Ectodermal cell (in vitro differentiated cells): ENCODE measurements around the gene KIF17.
"Not testable (repeated sequence)": the region's sequence is repeated elsewhere in the genome, so short reads cannot be mapped to it uniquely, and the experiment has no call there.

Experiments
- H3K27ac ChIP-seq: 2 replicates; pipeline ENCODE4 v1.7.0; 2013; ENCODE audit warnings: mild to moderate bottlenecking, low read depth, low read length; ENCODE audit not compliant: insufficient read depth, poor library complexity, severe bottlenecking
- H3K27me3 ChIP-seq: 2 replicates; pipeline ENCODE4 v1.7.0; 2013; ENCODE audit warnings: mild to moderate bottlenecking, low read length; ENCODE audit not compliant: insufficient read depth, control insufficient read depth, poor library complexity, severe bottlenecking
- H3K36me3 ChIP-seq: one replicate; pipeline ENCODE4 v1.7.0; 2013; ENCODE audit warnings: low read length; ENCODE audit not compliant: control insufficient read depth, insufficient read depth
- H3K4me1 ChIP-seq: one replicate; pipeline ENCODE4 v1.7.0; 2013; ENCODE audit warnings: low read length; ENCODE audit not compliant: control insufficient read depth, insufficient read depth
- H3K4me3 ChIP-seq: 2 replicates; pipeline ENCODE4 v1.7.0; 2013; ENCODE audit warnings: low read depth, low read length, control low read depth; ENCODE audit not compliant: insufficient read depth
- H3K9me3 ChIP-seq: 2 replicates; pipeline ENCODE4 v1.7.0; 2013; ENCODE audit warnings: mild to moderate bottlenecking, low read length, moderate library complexity; ENCODE audit not compliant: control insufficient read depth
- WGBS, 2 experiments: methylation state at CpG; one replicate each; pipeline ENCODE4 v1.1.7; 2013; ENCODE audit warnings: missing lambda C conversion rate in 2 of 2; 5-methylcytosine and 5-hydroxymethylcytosine counted together

KIF17 gene

DNA sequence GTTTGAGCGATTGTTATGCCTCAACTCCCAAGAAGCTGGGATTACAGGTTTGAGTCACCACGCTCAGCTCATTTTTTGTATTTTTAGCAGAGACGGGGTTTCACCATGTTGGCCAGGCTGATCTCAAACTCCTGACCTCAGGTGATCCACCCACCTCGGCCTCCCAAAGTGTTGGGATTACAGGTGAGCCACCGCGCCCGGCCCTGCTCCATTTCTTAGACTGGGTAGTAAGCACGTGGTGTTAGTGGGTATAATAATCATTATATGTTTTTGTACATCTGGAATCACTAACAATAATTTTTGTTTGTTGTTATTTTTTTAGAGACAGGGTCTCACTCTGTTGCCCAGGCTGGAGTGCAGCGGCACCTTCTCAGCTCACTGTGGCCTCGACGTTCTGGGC, 44.2 kb downstream of the KIF17 start:
- H3K27ac ChIP-seq, H3K9me3 ChIP-seq, H3K27me3 ChIP-seq, H3K4me1 ChIP-seq, H3K36me3 ChIP-seq, H3K4me3 ChIP-seq: not testable (repeated sequence)
- WGBS, 2 experiments, result 95 to 96% methylated on average over 10 of the region's 11 CpGs

DNA sequence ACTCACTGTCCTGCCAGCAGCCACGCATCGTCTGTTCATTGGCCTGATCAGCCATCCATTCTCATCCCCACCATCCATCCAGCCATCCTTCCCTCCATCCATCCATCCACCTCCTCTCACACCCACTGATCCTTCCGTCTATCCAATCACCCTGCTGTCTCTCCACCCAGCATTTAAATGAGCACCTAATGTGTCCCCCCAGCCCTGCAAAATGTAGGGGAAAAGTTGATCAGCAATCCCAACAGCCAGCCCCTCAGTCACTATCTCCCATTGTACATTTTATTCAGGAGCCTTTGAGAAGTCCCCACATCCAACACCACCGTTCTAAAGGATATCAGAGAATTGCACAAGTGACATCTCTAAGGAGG, 45.6 kb downstream of the KIF17 start:
- Histone ChIP-seq H3K36me3 (no peaks in the 10 kb centered on the region), H3K27me3 (no peaks in the 10 kb centered on the region), H3K4me1 (no peaks in the 10 kb centered on the region), H3K4me3 (no peak overlapping the region), H3K9me3 (no peaks in the 10 kb centered on the region), H3K27ac (no peak overlapping the region)
- WGBS, 2 experiments, result 85 to 94% methylated on average over 4 of the region's 4 CpGs

- no peak overlapping the region for H3K4me3 ChIP-seq
- 96% methylated on average over 5 of the region's 5 CpGs for WGBS, 2 experiments
- H3K36me3 ChIP-seq, result no peaks in the 10 kb centered on the region
- H3K9me3 ChIP-seq, result no peaks in the 10 kb centered on the region
- H3K4me1 ChIP-seq, result no peaks in the 10 kb centered on the region
- H3K27ac ChIP-seq, result no peak overlapping the region
- no peaks in the 10 kb centered on the region for H3K27me3 ChIP-seq
These were observed 46.9 kb downstream of the KIF17 start for GRCh38 chr1:20670936-20671335.

DNA sequence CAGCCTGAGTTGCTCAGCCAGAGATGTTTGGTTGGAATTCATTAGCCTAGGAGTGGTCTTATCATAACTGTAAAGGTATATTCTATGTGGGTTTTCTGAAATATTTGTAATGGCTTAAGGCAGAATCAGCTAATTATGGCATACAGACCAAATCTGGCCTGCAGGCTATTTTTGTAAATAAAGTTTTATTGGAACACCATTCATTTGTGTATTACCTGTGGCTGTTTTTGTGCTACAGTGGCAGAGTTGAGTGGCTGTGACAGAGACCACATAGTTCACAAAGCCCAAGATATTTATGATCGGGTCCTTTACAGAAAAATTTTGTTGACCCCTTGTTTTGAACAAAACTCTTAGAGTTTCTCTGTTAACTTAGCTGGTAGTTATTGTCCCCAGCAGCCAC, 49.2 kb downstream of the KIF17 start:
- Histone ChIP-seq H3K27me3 (no peaks in the 10 kb centered on the region), H3K27ac (no peak overlapping the region), H3K4me1 (no peaks in the 10 kb centered on the region), H3K9me3 (no peaks in the 10 kb centered on the region), H3K36me3 (no peaks in the 10 kb centered on the region), H3K4me3 (no peak overlapping the region)
- 98 to 100% methylated on average over 1 of the region's 1 CpG for WGBS, 2 experiments

- no peaks in the 10 kb centered on the region for H3K9me3 ChIP-seq
- no peaks in the 10 kb centered on the region for H3K27me3 ChIP-seq
- H3K4me1 ChIP-seq, result peaks cover 6% of the 10 kb centered on the region
- WGBS, 2 experiments, result 93 to 95% methylated on average over 1 of the region's 1 CpG
- H3K36me3 ChIP-seq, result no peaks in the 10 kb centered on the region
- no peak overlapping the region for H3K4me3 ChIP-seq
- H3K27ac ChIP-seq, result no peak overlapping the region
These were observed 51.0 kb downstream of the KIF17 start for GRCh38 chr1:20666804-20667203.

GRCh38 chr1:20666146-20666545, 51.7 kb downstream of the KIF17 start:
- H3K36me3 ChIP-seq, result no peaks in the 10 kb centered on the region
- H3K27ac ChIP-seq, result no peak overlapping the region
- no peaks in the 10 kb centered on the region for H3K27me3 ChIP-seq
- peaks cover 6% of the 10 kb centered on the region for H3K4me1 ChIP-seq
- 83 to 86% methylated on average over 16 of the region's 16 CpGs for WGBS, 2 experiments
- H3K4me3 ChIP-seq, result no peak overlapping the region
- H3K9me3 ChIP-seq, result no peaks in the 10 kb centered on the region

DNA sequence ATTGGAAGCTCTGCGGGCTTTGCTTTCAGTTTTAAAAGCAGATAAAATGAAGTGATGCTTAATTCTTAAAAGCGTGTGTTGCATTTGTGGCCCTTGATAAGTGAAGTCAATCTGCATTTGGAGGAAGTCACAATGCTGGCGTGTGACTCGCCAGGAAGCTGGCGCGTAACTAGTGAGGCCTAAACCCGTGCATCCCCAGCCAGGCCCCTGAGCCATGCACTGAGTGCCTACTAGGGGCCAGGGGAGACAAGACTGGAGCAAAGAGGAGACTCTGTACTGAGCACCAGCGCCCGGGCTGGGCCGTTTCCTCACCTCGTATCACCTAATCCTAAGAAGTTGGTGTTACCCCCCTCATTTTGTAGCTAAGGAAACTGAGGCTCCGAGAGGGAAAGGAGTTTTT, 52.1 kb downstream of the KIF17 start:
- no peaks in the 10 kb centered on the region for H3K36me3 ChIP-seq
- H3K4me1 ChIP-seq, result peaks cover 6% of the 10 kb centered on the region
- no peak overlapping the region for H3K27ac ChIP-seq
- H3K4me3 ChIP-seq, result no peak overlapping the region
- no peaks in the 10 kb centered on the region for H3K27me3 ChIP-seq
- 93% methylated on average over 12 of the region's 12 CpGs for WGBS, 2 experiments
- no peaks in the 10 kb centered on the region for H3K9me3 ChIP-seq

DNA sequence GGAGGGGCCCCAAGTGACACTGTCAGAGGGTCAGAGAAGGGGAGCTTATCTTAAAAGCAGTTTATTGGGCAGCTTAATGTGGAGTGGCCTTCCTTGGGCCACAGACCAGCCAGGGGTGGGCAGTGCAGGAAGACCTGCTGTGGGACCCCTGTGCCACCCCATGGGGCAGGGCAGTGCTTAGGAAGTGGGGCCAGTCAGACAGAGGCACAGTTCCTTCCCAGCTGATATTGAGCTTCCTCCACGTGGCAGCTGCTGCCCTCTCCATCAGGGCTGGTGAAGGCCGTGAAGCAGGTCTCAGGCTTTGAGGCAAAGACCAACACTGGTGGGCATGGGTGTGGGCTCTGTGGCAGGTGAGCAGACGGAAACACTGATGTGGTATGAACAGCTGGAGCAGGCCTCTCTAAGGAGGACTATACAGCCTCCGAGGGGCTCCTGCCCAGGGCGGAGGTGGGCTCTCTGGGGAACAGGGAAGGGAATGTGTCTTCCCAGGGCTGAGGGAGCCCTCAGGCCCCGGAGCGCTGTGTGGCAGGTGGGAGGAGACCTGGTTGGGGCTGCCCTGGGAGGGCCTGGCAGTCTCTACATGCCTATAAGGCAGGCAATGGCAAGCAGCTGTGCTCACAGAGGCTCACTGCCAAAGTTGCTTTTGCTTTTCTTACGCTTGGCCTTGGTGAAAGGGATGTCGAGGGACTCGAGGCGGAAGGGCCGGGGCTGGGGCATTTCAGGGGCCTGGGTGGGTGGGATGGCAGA, 53.7 kb downstream of the KIF17 start:
- Histone ChIP-seq H3K4me1 (peaks cover 18% of the 10 kb centered on the region), H3K9me3 (no peaks in the 10 kb centered on the region), H3K36me3 (no peaks in the 10 kb centered on the region), H3K4me3 (no peak overlapping the region), H3K27ac (no peak overlapping the region), H3K27me3 (no peaks in the 10 kb centered on the region)
- 91 to 92% methylated on average over 12 of the region's 12 CpGs for whole genome bisulfite sequencing, 2 experiments

DNA sequence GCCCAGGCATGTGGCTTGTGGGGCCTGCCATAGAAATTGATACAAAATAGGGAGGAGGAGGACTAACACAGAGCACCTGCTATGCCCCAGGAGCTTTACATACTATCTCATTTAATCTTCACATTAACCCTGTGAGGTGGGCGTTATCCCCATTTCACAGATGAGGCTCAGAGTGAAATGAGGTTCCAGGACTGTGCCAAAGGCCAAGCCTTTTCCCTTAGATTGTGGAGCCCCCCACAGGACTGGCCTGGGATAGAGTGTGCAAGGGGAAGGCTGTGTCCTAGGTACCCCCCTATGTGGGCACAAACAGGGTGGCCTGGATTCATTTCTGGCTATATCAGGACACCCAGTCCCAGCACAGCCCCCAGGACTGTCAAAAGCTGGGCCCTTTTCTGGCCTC, 54.4 kb downstream of the KIF17 start:
- Histone ChIP-seq H3K4me1 (peaks cover 18% of the 10 kb centered on the region), H3K4me3 (no peak overlapping the region), H3K9me3 (no peaks in the 10 kb centered on the region), H3K27me3 (no peaks in the 10 kb centered on the region), H3K36me3 (peaks cover 1% of the 10 kb centered on the region), H3K27ac (no peak overlapping the region)
- WGBS, 2 experiments, result 85 to 100% methylated on average over 1 of the region's 1 CpG

DNA sequence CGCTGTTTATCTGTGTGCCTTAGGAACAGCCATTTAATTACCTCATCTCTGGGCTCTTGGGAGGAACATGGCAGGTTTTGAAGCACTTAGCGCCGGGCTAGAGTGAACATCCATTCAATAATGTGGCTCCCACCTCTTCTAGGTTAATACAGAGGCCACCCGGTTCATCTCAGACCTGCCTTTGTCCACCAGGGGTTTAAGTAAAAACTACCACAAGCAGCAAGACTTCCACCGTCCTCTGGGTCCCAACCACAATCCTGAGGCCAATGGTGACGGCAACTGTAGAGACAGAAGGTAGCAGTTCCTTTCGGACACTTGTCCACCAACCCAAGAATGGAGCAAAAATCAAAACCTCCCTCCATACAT, 55.7 kb downstream of the KIF17 start:
- peaks cover 18% of the 10 kb centered on the region for H3K4me1 ChIP-seq
- peaks cover 6% of the 10 kb centered on the region for H3K36me3 ChIP-seq
- peak overlapping the region; percentile 84 for H3K4me3 ChIP-seq
- no peaks in the 10 kb centered on the region for H3K9me3 ChIP-seq
- no peak overlapping the region for H3K27ac ChIP-seq
- 73 to 74% methylated on average over 7 of the region's 7 CpGs for WGBS, 2 experiments
- H3K27me3 ChIP-seq, result no peaks in the 10 kb centered on the region
